Esophagus squamous epithelium (tissue), 5 donors: ENCODE measurements around the gene GNB3. TPM values are rescaled to one million over a fixed set of nuclear protein-coding genes. Genes with fewer than 3 reads are reported as not detected.

Source experiments
- DNase-seq: peaks from one replicate; lab custom pipeline; 2025; lab: John Stamatoyannopoulos, UW
- H3K27ac ChIP-seq, 4 donors: fragments of 200-600 bp; sonication (generic); one replicate each; pipeline ENCODE4 v1.5.1; 2016 to 2019; ENCODE audit warnings: mild to moderate bottlenecking in 1 of 4
- H3K27me3 ChIP-seq, 4 donors: fragments of 200-600 bp; sonication (generic); 1 replicate in 3 of 4; 2 replicates in 1 of 4; pipeline versions ENCODE4 v1.5.1 to v1.6.0; 2017 to 2021; ENCODE audit warnings: antibody characterized with exemption in 1 of 4
- H3K36me3 ChIP-seq, 3 donors: fragments of 200-600 bp; sonication (generic); one replicate each; pipeline ENCODE4 v1.5.1; 2016 to 2019
- H3K4me1 ChIP-seq, 3 donors: fragments of 200-600 bp; sonication (generic); one replicate each; pipeline ENCODE4 v1.5.1; 2017 to 2019
- H3K4me3 ChIP-seq, 4 donors: fragments of 200-600 bp; sonication (generic); 1 replicate in 3 of 4; 2 replicates in 1 of 4; pipeline ENCODE4 v1.5.1; 2016 to 2019; ENCODE audit warnings: mild to moderate bottlenecking in 2 of 4, moderate library complexity in 1 of 4
- H3K9me3 ChIP-seq, 3 donors: fragments of 200-600 bp; sonication (generic); one replicate each; pipeline ENCODE4 v1.5.1; 2016 to 2019
- CTCF ChIP-seq, 6 experiments: fragments of 450-650 bp in 4 of 6; fragments of 200-600 bp in 2 of 6; sonication (generic) in 2 of 6; IDR thresholded peaks; one replicate each; pipeline ENCODE4 v1.5.1; 2016 to 2019; ENCODE audit warnings: antibody characterized with exemption in 6 of 6, mild to moderate bottlenecking in 4 of 6, moderate library complexity in 4 of 6
- POLR2A ChIP-seq, 4 donors: fragments of 450-650 bp; IDR thresholded peaks; one replicate each; pipeline ENCODE4 v1.6.1; 2017; ENCODE audit warnings: antibody characterized with exemption in 4 of 4, mild to moderate bottlenecking in 4 of 4, moderate library complexity in 3 of 4
- WGBS, 2 donors: methylation state at CpG; one replicate each; pipeline ENCODE4 v1.1.5; 2018; 5-methylcytosine and 5-hydroxymethylcytosine counted together
- intact Hi-C: fragments of 100-400 bp; cut with DNase I; formaldehyde crosslinking; loops from one replicate; pipeline ENCODE4 v1.15.0; 2022
- total RNA-seq, 4 donors: library from RNA; depleted of rRNA; stranded (reverse); fragments of >200 nt; gene quantifications; one replicate each; pipeline ENCODE4 v1.1.0, GENCODE V29; 2016
- donor health status: DM: yes; HTN: yes; CAD: no.

GNB3 gene
- total RNA-seq, 4 donors from 2014 or later: 0.76 TPM; not detected in 3

GRCh38 chr12:6840330-6840729 is 395 bp upstream of the GNB3 start:
- peaks cover 0 to 39% (median 0%) of the 10 kb centered on the region in 3 donors for H3K36me3 ChIP-seq
- intact Hi-C loops: no loop called here
- DNase-seq: no peak
- H3K4me3 ChIP-seq: no peak overlapping the region
- TF ChIP-seq POLR2A (IDR thresholded peaks at IDR 0.05) (no peak), CTCF (IDR thresholded peaks at IDR 0.05) (no peak)
- peaks cover 0 to 5% (median 0%) of the 10 kb centered on the region in 3 donors for H3K4me1 ChIP-seq
- H3K27ac ChIP-seq: peak overlapping the region in 1 of 4 donors; percentile 44
- no peaks in the 10 kb centered on the region for H3K9me3 ChIP-seq
- whole genome bisulfite sequencing, 2 donors: 50% methylated on average over 1 of the region's 1 CpG; no CpG with 5 or more reads in 1 of the 2 donors
- H3K27me3 ChIP-seq: no peaks in the 10 kb centered on the region

GRCh38 chr12:6842075-6842474 is 1.4 kb downstream of the GNB3 start:
- intact Hi-C loops: no loop called here
- TF ChIP-seq POLR2A (IDR thresholded peaks at IDR 0.05) (no peak), CTCF (IDR thresholded peaks at IDR 0.05) (no peak)
- DNase-seq: no peak
- 43 to 52% methylated on average over 4 of the region's 4 CpGs for WGBS, 2 donors
- H3K27ac ChIP-seq: no peak overlapping the region
- H3K9me3 ChIP-seq: no peaks in the 10 kb centered on the region
- no peak overlapping the region for H3K4me3 ChIP-seq
- no peaks in the 10 kb centered on the region for H3K4me1 ChIP-seq
- peaks cover 0 to 48% (median 0%) of the 10 kb centered on the region in 3 donors for H3K36me3 ChIP-seq
- H3K27me3 ChIP-seq: no peaks in the 10 kb centered on the region

GRCh38 chr12:6843118-6843902 is 2.6 kb downstream of the GNB3 start:
- no peak overlapping the region for H3K4me3 ChIP-seq
- peaks cover 0 to 47% (median 0%) of the 10 kb centered on the region in 3 donors for H3K36me3 ChIP-seq
- WGBS, 2 donors: 92 to 93% methylated on average over 7 to 9 of the region's 16 CpGs
- TF ChIP-seq CTCF (IDR thresholded peaks at IDR 0.05) (no peak), POLR2A (IDR thresholded peaks at IDR 0.05) (no peak)
- no peak overlapping the region for H3K27ac ChIP-seq
- DNase-seq: no peak
- no peaks in the 10 kb centered on the region for H3K4me1 ChIP-seq
- no peaks in the 10 kb centered on the region for H3K27me3 ChIP-seq
- no peaks in the 10 kb centered on the region for H3K9me3 ChIP-seq
- intact Hi-C loops: no loop called here

- TF ChIP-seq POLR2A (IDR thresholded peaks at IDR 0.05) (no peak), CTCF (IDR thresholded peaks at IDR 0.05) (no peak)
- H3K27me3 ChIP-seq: no peaks in the 10 kb centered on the region
- H3K27ac ChIP-seq: no peak overlapping the region
- H3K4me1 ChIP-seq: peaks cover 4% of the 10 kb centered on the region in 3 donors
- no peak overlapping the region for H3K4me3 ChIP-seq
- intact Hi-C loops: no loop called here
- no peaks in the 10 kb centered on the region for H3K9me3 ChIP-seq
- peaks cover 0 to 43% (median 0%) of the 10 kb centered on the region in 3 donors for H3K36me3 ChIP-seq
- DNase-seq: no peak
- WGBS, 2 donors: 92 to 93% methylated on average over 4 to 15 of the region's 17 CpGs
These were observed 4.7 kb downstream of the GNB3 start for GRCh38 chr12:6845395-6845794.

- no peak for DNase-seq
- H3K27me3 ChIP-seq: no peaks in the 10 kb centered on the region
- TF ChIP-seq POLR2A (IDR thresholded peaks at IDR 0.05): no peak
- no peak for TF ChIP-seq CTCF (IDR thresholded peaks at IDR 0.05)
- H3K27ac ChIP-seq: no peak overlapping the region
- no peaks in the 10 kb centered on the region for H3K9me3 ChIP-seq
- H3K4me3 ChIP-seq: no peak overlapping the region
- peaks cover 0 to 43% (median 0%) of the 10 kb centered on the region in 3 donors for H3K36me3 ChIP-seq
- 84 to 85% methylated on average over 5 to 7 of the region's 7 CpGs for WGBS, 2 donors
- intact Hi-C loops: no loop called here
- peaks cover 11 to 13% (median 11%) of the 10 kb centered on the region in 3 donors for H3K4me1 ChIP-seq
These were observed 5.7 kb downstream of the GNB3 start for GRCh38 chr12:6846316-6846869.
